ENCODE measurements around the gene GRIFIN.

GRIFIN gene

GRCh38 chr7:2433713-2434550 is 42.3 kb downstream of the GRIFIN start:
- no peaks in the 10 kb centered on the region for H3K79me2 ChIP-seq (ENCODE audit: insufficient read depth, low read length)

GRCh38 chr7:2432910-2433712 is 43.1 kb downstream of the GRIFIN start:
- no peaks in the 10 kb centered on the region for H3K27me3 ChIP-seq (ENCODE audit: insufficient read depth, low read length)
- TF ChIP-seq, protein P1, sequence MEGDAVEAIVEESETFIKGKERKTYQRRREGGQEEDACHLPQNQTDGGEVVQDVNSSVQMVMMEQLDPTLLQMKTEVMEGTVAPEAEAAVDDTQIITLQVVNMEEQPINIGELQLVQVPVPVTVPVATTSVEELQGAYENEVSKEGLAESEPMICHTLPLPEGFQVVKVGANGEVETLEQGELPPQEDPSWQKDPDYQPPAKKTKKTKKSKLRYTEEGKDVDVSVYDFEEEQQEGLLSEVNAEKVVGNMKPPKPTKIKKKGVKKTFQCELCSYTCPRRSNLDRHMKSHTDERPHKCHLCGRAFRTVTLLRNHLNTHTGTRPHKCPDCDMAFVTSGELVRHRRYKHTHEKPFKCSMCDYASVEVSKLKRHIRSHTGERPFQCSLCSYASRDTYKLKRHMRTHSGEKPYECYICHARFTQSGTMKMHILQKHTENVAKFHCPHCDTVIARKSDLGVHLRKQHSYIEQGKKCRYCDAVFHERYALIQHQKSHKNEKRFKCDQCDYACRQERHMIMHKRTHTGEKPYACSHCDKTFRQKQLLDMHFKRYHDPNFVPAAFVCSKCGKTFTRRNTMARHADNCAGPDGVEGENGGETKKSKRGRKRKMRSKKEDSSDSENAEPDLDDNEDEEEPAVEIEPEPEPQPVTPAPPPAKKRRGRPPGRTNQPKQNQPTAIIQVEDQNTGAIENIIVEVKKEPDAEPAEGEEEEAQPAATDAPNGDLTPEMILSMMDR (IDR thresholded peaks at IDR 0.05; ENCODE audit: low read length): no peak
- no peaks in the 10 kb centered on the region; the same call in 1 of the 2 replicates for H3K36me3 ChIP-seq (ENCODE audit: insufficient read depth, low read length)
- H3K9me2 ChIP-seq (ENCODE audit: low read depth, low read length): no peaks in the 10 kb centered on the region
- no peaks in the 10 kb centered on the region for H3K79me2 ChIP-seq (ENCODE audit: insufficient read depth, low read length)
- no peak overlapping the region for H3K9ac ChIP-seq (ENCODE audit: low read length)
- no peaks in the 10 kb centered on the region for H3F3A ChIP-seq (ENCODE audit: insufficient read depth, low read length)
- H2AFZ ChIP-seq (ENCODE audit: low read length): no peak overlapping the region
- H3K9me3 ChIP-seq (ENCODE audit: low read length): no peaks in the 10 kb centered on the region
- no peaks in the 10 kb centered on the region for H4K20me1 ChIP-seq (ENCODE audit: insufficient read depth, low read length)
- no peak overlapping the region for H3K4me3 ChIP-seq (ENCODE audit: low read depth, low read length, poor library complexity, severe bottlenecking)
- H3K4me2 ChIP-seq (ENCODE audit: low read length): no peak overlapping the region
- H3K27ac ChIP-seq (ENCODE audit: low read depth, low read length, poor library complexity, severe bottlenecking): no peak overlapping the region
- no peaks in the 10 kb centered on the region for H3K4me1 ChIP-seq (ENCODE audit: insufficient read depth, low read length, severe bottlenecking)

More at GRCh38 chr7:2433713-2434550, 42.3 kb downstream of the GRIFIN start:
- no peak overlapping the region for H3K27ac ChIP-seq (ENCODE audit: low read depth, low read length, poor library complexity, severe bottlenecking)
- no peak overlapping the region for H3K9ac ChIP-seq (ENCODE audit: low read length)
- no peak overlapping the region for H3K4me3 ChIP-seq (ENCODE audit: low read depth, low read length, poor library complexity, severe bottlenecking)
- H3K4me2 ChIP-seq (ENCODE audit: low read length): no peak overlapping the region
- H4K20me1 ChIP-seq (ENCODE audit: insufficient read depth, low read length): no peaks in the 10 kb centered on the region
- H2AFZ ChIP-seq (ENCODE audit: low read length): no peak overlapping the region
- no peaks in the 10 kb centered on the region for H3K9me3 ChIP-seq (ENCODE audit: low read length)
- no peaks in the 10 kb centered on the region for H3K27me3 ChIP-seq (ENCODE audit: insufficient read depth, low read length)
- no peaks in the 10 kb centered on the region for H3F3A ChIP-seq (ENCODE audit: insufficient read depth, low read length)
- H3K36me3 ChIP-seq (ENCODE audit: insufficient read depth, low read length): no peaks in the 10 kb centered on the region; the same call in 1 of the 2 replicates
- H3K4me1 ChIP-seq (ENCODE audit: insufficient read depth, low read length, severe bottlenecking): no peaks in the 10 kb centered on the region
- H3K9me2 ChIP-seq (ENCODE audit: low read depth, low read length): no peaks in the 10 kb centered on the region
- TF ChIP-seq, protein P1 (IDR thresholded peaks at IDR 0.05; ENCODE audit: low read length): no peak

GRCh38 chr7:2431260-2431867 is 44.8 kb downstream of the GRIFIN start:
- no peaks in the 10 kb centered on the region; the same call in 1 of the 2 replicates for H3K36me3 ChIP-seq (ENCODE audit: insufficient read depth, low read length)
- H3K9me3 ChIP-seq (ENCODE audit: low read length): no peaks in the 10 kb centered on the region
- H3K4me3 ChIP-seq (ENCODE audit: low read depth, low read length, poor library complexity, severe bottlenecking): no peak overlapping the region

More at GRCh38 chr7:2431260-2431867, 44.8 kb downstream of the GRIFIN start:
- H3F3A ChIP-seq (ENCODE audit: insufficient read depth, low read length): no peaks in the 10 kb centered on the region
- no peaks in the 10 kb centered on the region for H3K4me1 ChIP-seq (ENCODE audit: insufficient read depth, low read length, severe bottlenecking)
- H2AFZ ChIP-seq (ENCODE audit: low read length): no peak overlapping the region
- H3K4me2 ChIP-seq (ENCODE audit: low read length): no peak overlapping the region
- TF ChIP-seq EZH2 (IDR thresholded peaks at IDR 0.05; ENCODE audit: borderline replicate concordance, low read length): no peak
- TF ChIP-seq, protein P1 (IDR thresholded peaks at IDR 0.05; ENCODE audit: low read length): peak; percentile 66
- H3K27ac ChIP-seq (ENCODE audit: low read depth, low read length, poor library complexity, severe bottlenecking): no peak overlapping the region
- H3K9ac ChIP-seq (ENCODE audit: low read length): no peak overlapping the region
- H3K27me3 ChIP-seq (ENCODE audit: insufficient read depth, low read length): no peaks in the 10 kb centered on the region
- H4K20me1 ChIP-seq (ENCODE audit: insufficient read depth, low read length): no peaks in the 10 kb centered on the region
- H3K9me2 ChIP-seq (ENCODE audit: low read depth, low read length): no peaks in the 10 kb centered on the region
- no peaks in the 10 kb centered on the region for H3K79me2 ChIP-seq (ENCODE audit: insufficient read depth, low read length)
